ENCODE results near the gene ARHGEF16.

DNA sequence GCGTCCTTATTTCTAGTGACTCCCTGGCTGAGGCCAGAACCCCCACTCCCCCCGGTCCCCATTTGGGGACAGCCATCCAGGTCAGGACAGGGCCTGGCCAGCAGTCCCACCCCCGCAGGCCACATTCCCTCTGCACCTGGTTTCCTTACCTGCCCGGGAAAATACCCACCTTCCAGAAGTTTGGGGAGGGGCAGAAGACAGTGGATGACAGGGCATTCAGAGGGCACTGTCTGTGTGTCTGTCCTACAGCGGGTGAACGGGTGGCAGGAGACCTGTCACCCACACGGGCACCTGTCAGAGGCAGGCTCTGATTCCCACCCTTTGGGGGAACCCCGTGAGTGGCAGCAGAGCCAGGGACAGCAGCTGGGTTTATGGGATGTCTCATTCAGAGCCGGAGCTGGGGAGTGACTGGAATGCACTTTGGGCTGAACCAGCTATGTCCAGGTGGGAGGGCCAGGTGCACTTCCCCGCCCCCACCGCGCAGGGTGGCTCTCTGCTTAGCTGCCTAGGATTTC lies 2.0 kb downstream of the ARHGEF16 start:
- TF ChIP-seq CTCF (IDR thresholded peaks at IDR 0.05): no peak
- TF ChIP-seq ZFX (IDR thresholded peaks at IDR 0.05; ENCODE audit: borderline replicate concordance): no peak
